IPS-18a (cell line): ENCODE data around the gene PHLDA3.

ENCODE experiments used
- H3K27ac ChIP-seq: one replicate; pipeline ENCODE4 v1.5.1; 2013; ENCODE audit warnings: low read length
- H3K27me3 ChIP-seq: one replicate; pipeline ENCODE4 v1.6.1; 2013; ENCODE audit warnings: mild to moderate bottlenecking, low read length; ENCODE audit not compliant: control insufficient read depth, insufficient read depth
- H3K36me3 ChIP-seq: one replicate; pipeline ENCODE4 v1.6.1; 2013; ENCODE audit warnings: low read depth, low read length; ENCODE audit not compliant: control insufficient read depth
- H3K4me1 ChIP-seq: one replicate; pipeline ENCODE4 v1.6.1; 2013; ENCODE audit warnings: low read depth, low read length; ENCODE audit not compliant: control insufficient read depth
- H3K4me3 ChIP-seq: one replicate; pipeline ENCODE4 v1.5.1; 2013; ENCODE audit warnings: low read length
- H3K9ac ChIP-seq: one replicate; pipeline ENCODE4 v1.6.1; 2013; ENCODE audit warnings: mild to moderate bottlenecking, low read length, moderate library complexity
- H3K9me3 ChIP-seq: one replicate; pipeline ENCODE4 v1.6.1; 2013; ENCODE audit warnings: low read depth, low read length; ENCODE audit not compliant: control insufficient read depth

The PHLDA3 gene

DNA sequence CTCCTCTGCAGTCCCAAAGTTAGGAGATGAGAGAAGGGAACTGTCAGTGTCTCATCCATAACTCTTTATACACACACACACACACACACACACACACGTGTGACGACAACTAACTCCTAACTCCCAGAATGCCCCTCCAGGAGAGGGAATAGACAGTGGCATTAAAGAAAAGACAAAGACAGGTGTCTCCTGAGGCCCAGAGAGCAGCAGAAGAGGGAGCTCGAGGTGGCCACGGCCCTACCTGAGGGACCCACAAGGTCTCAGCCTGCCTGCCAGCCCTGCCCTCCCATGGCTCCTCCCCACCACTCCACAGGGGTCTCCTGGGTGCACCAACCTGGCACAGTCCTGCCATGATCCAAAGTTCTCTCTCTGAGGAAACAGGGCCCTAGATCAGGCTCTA, 1.6 kb upstream of the PHLDA3 start:
- Histone ChIP-seq H3K9ac (no peak overlapping the region), H3K4me1 (no peaks in the 10 kb centered on the region), H3K4me3 (no peak overlapping the region), H3K9me3 (no peaks in the 10 kb centered on the region), H3K27me3 (peaks cover 44% of the 10 kb centered on the region), H3K36me3 (no peaks in the 10 kb centered on the region), H3K27ac (no peak overlapping the region)

DNA sequence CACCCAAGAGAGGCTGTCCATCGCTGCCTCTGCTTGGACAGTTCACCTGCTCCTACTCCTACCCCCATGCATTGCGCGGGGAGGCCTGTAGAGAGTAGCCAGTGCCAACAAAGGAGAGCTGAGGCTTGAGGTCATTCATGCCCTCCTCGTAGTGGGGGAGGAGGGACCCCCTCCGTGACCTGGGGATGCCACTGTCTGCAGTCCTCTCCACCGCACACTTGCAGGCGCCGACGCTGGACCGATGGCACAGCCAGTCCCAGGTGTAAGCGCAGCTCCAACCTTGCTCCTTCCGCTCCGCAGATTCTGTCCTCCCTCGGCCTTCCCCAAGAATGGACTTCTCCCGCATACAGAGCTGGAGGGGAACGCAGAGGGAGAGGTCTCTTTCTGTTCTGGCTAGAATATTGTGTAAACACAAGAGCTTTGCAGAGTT, 672 bp upstream of the PHLDA3 start:
- Histone ChIP-seq H3K36me3 (peaks cover 6% of the 10 kb centered on the region), H3K9ac (peak overlapping the region; percentile 42), H3K9me3 (no peaks in the 10 kb centered on the region), H3K4me1 (no peaks in the 10 kb centered on the region), H3K4me3 (peak overlapping the region; percentile 73), H3K27ac (no peak overlapping the region), H3K27me3 (peaks cover 44% of the 10 kb centered on the region)

DNA sequence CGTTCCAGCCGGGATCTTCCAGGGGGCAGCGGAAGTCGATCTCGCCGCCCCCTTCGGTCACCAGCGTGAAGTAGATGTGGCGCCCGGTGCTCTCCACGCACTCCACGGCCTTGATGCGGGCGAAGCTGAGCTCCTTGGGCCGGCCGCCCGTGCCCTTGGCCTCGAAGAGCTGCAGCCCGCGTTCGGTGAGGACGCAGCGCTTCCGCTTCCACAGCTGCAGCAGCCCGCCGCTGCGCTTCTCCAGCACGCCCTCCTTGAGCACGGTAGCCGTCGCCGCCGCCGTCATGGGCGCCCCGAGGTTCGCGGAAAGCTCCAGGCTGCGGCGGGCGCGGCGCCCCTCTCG, 516 bp downstream of the PHLDA3 start:
- H3K36me3 ChIP-seq: peaks cover 6% of the 10 kb centered on the region
- H3K27ac ChIP-seq: no peak overlapping the region
- H3K4me1 ChIP-seq: no peaks in the 10 kb centered on the region
- H3K9me3 ChIP-seq: no peaks in the 10 kb centered on the region
- H3K9ac ChIP-seq: peak overlapping the region; percentile 42
- peaks cover 44% of the 10 kb centered on the region for H3K27me3 ChIP-seq
- peak overlapping the region; percentile 73 for H3K4me3 ChIP-seq

DNA sequence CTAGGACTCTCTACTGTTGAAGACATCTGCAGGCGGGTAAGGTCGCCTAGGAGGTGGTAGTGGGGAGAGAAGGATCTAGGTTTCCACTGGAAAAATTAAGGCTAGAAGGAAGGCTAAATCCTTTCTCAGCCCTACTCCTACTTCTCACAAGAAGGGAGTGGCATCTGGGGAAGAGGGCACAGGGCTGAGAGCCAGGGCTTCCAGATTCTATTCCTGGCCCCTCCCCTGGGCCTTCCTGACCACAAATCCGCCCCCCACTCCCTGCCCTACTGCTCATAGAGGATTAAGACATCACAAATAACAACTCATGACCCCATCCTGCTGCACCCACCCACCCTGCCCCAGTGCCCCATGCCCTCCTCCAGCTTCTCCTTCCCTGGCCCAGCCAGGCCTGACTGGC, 2.5 kb downstream of the PHLDA3 start:
- Histone ChIP-seq H3K4me1 (no peaks in the 10 kb centered on the region), H3K27me3 (peaks cover 39% of the 10 kb centered on the region), H3K9ac (no peak overlapping the region), H3K9me3 (no peaks in the 10 kb centered on the region), H3K27ac (no peak overlapping the region), H3K4me3 (no peak overlapping the region), H3K36me3 (peaks cover 6% of the 10 kb centered on the region)

DNA sequence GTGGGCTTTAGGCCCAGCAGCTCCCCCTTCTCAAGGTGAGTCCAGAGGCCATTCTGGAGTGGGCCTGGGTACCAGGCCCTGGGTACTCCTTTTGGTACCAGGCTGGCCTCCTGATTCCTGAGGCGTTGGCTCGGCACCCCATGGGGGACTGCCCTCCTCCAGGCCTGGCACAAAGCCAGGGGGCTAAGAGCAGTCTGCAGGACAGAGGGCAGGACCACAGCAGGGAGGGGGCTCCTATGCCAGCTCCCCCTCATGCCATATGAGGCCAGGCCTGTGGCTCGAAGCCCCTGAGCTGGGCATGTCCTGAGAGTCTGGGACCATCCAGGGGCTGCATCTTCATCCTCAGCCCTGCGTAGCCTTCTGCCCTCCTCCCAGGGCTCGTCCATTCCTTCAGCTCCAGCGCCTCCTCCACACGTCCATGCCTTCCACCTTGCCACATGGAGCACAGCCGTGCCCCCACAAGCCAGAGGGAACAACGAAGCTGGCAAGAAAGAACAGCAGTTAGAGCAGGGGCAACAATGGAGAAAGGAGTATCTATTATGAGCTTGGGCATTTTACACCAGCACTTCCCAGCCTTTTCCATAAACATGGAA, 3.2 kb downstream of the PHLDA3 start:
- Histone ChIP-seq H3K36me3 (peaks cover 6% of the 10 kb centered on the region), H3K9me3 (no peaks in the 10 kb centered on the region), H3K4me3 (no peak overlapping the region), H3K4me1 (no peaks in the 10 kb centered on the region), H3K9ac (no peak overlapping the region), H3K27ac (no peak overlapping the region), H3K27me3 (peaks cover 32% of the 10 kb centered on the region)

DNA sequence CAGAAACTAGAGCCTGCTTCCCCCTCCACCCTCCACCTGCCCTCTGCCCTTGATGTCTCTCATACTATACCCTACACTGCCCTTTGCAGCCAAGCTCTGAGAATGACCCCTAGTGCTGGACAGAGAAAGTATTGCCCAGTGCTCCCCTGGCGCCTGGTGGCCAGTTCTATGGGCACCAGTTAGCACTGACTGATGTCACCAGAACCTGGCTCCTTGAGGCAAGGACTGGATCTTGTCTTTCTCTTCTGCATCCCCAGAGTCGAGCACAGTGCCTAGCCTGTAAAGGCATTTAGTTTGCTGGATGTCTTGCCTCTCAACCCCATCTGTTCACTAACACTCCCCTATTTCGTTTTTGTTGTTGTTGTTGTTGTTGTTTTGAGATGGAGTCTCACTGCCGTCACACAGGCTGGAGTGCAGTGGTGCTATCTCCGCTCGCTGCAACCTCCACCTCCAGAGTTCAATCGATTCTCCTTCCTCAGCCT, 5.9 kb downstream of the PHLDA3 start:
- Histone ChIP-seq H3K27ac (no peak overlapping the region), H3K36me3 (peaks cover 6% of the 10 kb centered on the region), H3K9me3 (no peaks in the 10 kb centered on the region), H3K27me3 (peaks cover 6% of the 10 kb centered on the region), H3K4me3 (no peak overlapping the region), H3K9ac (no peak overlapping the region), H3K4me1 (no peaks in the 10 kb centered on the region)

DNA sequence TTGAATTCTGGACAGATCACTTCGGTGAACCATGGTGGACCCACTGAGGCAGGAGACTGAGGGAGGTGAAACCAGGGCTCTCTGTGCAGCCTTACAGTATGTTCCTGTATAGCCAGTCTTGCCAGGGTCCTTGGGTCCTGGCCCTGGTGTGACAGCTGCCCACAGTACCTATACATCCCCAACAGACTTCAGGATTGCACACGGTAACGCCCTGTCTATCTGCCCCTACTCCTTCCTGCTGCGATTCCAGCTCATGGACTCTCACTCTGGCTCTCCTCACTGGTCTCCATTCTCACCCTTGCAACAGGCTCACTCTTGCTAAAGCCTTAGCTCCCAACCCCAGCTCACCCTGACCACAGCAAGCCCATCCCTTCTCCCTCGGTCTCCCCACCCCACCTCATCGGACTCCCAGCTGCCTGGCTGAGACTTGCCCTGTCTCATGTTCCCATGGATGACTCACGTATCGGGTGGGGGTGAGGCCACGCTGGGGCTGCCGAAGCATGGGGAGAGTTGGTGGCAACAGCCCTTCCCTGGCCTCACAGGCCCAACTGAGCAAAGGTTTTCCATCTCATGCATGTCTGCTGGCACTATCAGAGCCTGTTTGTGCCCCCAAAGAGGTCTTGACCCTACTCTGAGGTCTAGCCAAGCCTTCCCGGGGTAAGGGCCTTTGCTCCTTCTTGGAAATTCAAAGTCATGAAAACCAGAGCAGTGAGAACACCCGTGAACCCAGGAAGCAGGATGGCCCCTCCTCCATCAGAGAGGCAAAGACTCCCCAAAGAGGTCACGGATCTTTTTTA, 7.1 kb downstream of the PHLDA3 start:
- Histone ChIP-seq H3K4me1 (peaks cover 7% of the 10 kb centered on the region), H3K27me3 (no peaks in the 10 kb centered on the region), H3K27ac (no peak overlapping the region), H3K4me3 (no peak overlapping the region), H3K9ac (no peak overlapping the region), H3K9me3 (no peaks in the 10 kb centered on the region), H3K36me3 (peaks cover 6% of the 10 kb centered on the region)

DNA sequence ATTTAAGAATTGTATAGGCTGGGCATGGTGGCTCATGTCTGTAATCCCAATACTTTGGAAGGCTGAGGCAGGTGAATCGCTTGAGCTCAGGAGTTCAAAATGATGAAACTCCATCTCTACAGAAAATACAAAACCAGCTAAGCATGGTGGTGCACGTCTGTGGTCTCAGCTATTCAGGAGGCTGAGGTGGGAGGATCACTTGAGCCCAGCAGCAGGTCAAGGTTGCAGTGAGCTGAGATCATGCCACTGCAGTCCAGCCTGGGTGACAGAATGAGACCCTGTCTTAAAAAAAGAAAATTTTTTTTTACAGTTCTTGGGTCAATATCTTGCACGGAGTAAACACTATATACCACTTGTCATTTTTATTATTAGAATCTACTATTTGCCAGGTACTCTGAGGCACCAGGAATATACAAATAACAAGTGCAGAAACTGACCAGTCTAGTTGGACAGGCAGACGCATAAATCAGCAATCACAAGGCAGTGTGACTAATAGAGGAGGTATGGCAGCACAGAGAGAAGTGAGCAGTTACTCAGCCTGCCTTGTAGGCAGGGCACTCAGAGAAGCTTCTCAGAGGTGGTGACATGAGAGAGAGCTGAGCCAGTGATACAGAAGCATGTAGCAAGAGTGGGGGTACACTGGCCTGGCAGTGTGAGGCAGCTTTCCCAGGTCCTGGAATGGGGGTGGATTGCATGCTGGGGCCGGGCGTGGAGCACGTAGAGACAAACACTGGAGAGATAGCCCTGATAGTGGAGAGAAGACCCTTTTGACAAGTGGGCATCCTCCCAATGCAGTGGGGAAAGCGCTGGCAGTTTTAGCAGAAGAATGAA, 8.0 kb downstream of the PHLDA3 start:
- no peak overlapping the region for H3K27ac ChIP-seq
- no peak overlapping the region for H3K4me3 ChIP-seq
- no peak overlapping the region for H3K9ac ChIP-seq
- peaks cover 12% of the 10 kb centered on the region for H3K4me1 ChIP-seq
- no peaks in the 10 kb centered on the region for H3K9me3 ChIP-seq
- peaks cover 6% of the 10 kb centered on the region for H3K36me3 ChIP-seq
- H3K27me3 ChIP-seq: no peaks in the 10 kb centered on the region

DNA sequence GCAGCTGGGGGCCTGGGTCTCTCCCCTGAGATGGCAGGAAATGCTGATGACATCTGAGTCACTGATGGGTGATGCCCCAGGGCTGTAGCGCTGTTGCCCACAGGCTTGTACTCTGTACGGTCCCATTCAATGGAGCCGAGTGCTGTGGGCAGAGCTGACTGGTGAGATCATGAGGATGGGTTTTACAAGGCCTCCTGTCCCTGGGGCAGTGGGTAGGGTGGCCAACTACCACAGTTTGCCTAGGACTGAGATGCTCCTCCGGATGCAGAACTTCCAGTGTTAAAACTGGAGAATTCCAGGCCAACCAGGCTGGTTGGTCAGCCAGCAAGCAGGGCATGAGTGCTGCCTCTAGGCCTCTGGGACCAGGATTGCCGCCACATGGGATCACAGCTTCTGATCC, 9.2 kb downstream of the PHLDA3 start:
- Histone ChIP-seq H3K9ac (no peak overlapping the region), H3K4me1 (peaks cover 16% of the 10 kb centered on the region), H3K36me3 (no peaks in the 10 kb centered on the region), H3K27me3 (no peaks in the 10 kb centered on the region), H3K4me3 (no peak overlapping the region), H3K9me3 (no peaks in the 10 kb centered on the region), H3K27ac (no peak overlapping the region)

DNA sequence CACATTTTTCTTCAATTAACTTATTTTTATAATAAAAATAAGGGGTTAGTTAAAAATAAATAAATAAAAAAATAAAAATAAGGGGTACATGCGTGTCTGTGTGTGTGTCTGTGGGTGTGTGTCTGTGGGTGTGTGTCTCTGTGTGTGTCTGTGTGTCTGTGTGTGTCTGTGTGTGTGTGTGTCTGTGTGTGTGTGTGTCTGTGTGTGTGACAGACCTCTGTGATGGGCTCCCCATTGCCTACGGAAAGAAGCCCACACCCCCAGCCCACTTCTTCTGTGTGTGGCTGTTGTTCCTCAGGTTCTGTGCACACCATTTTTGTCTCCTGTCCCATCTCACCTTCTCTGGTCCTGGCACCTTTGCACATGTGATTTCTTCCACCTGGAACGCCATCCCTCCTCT, 9.9 kb downstream of the PHLDA3 start:
- H3K9me3 ChIP-seq: no peaks in the 10 kb centered on the region
- H3K4me3 ChIP-seq: no peak overlapping the region
- H3K9ac ChIP-seq: no peak overlapping the region
- no peaks in the 10 kb centered on the region for H3K36me3 ChIP-seq
- H3K27me3 ChIP-seq: no peaks in the 10 kb centered on the region
- no peak overlapping the region for H3K27ac ChIP-seq
- H3K4me1 ChIP-seq: peaks cover 16% of the 10 kb centered on the region

DNA sequence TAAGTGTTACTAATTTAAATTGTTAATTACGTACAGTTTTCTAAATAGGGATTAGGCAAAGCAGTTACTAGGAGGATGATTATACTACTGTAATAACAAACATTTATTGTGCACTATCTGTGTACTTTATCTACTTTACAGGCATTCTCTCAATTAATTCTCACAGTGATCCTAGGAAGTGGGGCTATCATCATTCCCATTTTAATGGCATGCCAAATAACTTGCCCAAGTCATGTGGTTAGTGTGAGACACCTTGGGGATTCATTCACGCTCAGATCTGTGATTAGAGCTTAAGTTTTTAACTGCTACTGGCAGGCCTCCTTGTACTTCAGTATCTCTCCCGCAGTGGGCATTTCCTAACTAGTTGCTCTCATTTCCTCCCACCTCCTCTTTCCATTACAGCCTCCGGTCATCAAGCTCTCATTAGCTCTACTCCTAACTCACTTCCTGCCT, 11.5 kb downstream of the PHLDA3 start:
- peaks cover 16% of the 10 kb centered on the region for H3K4me1 ChIP-seq
- H3K9me3 ChIP-seq: no peaks in the 10 kb centered on the region
- H3K27ac ChIP-seq: no peak overlapping the region
- H3K4me3 ChIP-seq: no peak overlapping the region
- H3K27me3 ChIP-seq: no peaks in the 10 kb centered on the region
- no peaks in the 10 kb centered on the region for H3K36me3 ChIP-seq
- H3K9ac ChIP-seq: no peak overlapping the region
